ENCODE measurements around the gene MYCBPAP. TPM values are rescaled to one million over a fixed set of nuclear protein-coding genes. Genes with fewer than 3 reads are reported as not detected.
A peak's percentile ranks its signal among the peaks of the same experiment; 100 is the strongest.

MYCBPAP gene
- polyA plus RNA-seq, 2 of the 4 experiments (the other 2 are of a cell fraction): 0.93 to 2.5 TPM

GRCh38 chr17:50507871-50508572 is at the start of gene MYCBPAP (continued):
- TF ChIP-seq USF2 (IDR thresholded peaks at IDR 0.05): no peak

GRCh38 chr17:50458701-50459676 is 49.2 kb upstream of the MYCBPAP start:
- Histone ChIP-seq H3K27ac (no peak overlapping the region), H3K4me2 (no peak overlapping the region), H3K4me3 (no peak overlapping the region), H3K4me1 (peaks cover 9% of the 10 kb centered on the region; the same call in 2 of the 3 replicates), H3K9me3 (no peaks in the 10 kb centered on the region)
- TF ChIP-seq FOSL2 (IDR thresholded peaks at IDR 0.05): no peak
- TF ChIP-seq FOSL2 (CRISPR knock-in tag; IDR thresholded peaks at IDR 0.05): peak; percentile 15; the same call in 1 of the 2 replicates
- no peak for TF ChIP-seq EHF (CRISPR knock-in tag; IDR thresholded peaks at IDR 0.05)
- ChIA-PET POLR2A (no interaction called here), CTCF (interaction anchor here (0.8 to 19.6 kb wide), 10 partner anchors 11 to 161 kb away, joined by 3 to 238 read pairs (median 4); partner anchors contain the start of genes LRRC59 and RSAD1)
- 68% methylated on average over 16 of the region's 16 CpGs for WGBS (ENCODE audit: missing lambda C conversion rate)
- DNase-seq (ENCODE audit: low read depth in 1 of 2, low spot score in 1 of 2) (peak in 1 of 2 experiments; percentile 48), FAIRE-seq (no peak), ATAC-seq (peak in 1 of 2 experiments; percentile 58; a peak in 3 of 6 replicates)

- no peak for DNase-seq (ENCODE audit: low read depth in 1 of 2, low spot score in 1 of 2)
- ChIA-PET POLR2A (no interaction called here), CTCF (interaction anchor here (0.6 to 19.6 kb wide), 4 partner anchors 11 to 306 kb away, joined by 3 to 238 read pairs (median 4); partner anchors contain the start of genes LRRC59 and RSAD1)
- 94% methylated on average over 4 of the region's 4 CpGs for WGBS (ENCODE audit: missing lambda C conversion rate)
- Histone ChIP-seq H3K9me3 (no peaks in the 10 kb centered on the region), H3K4me1 (peaks cover 9% of the 10 kb centered on the region; the same call in 2 of the 3 replicates), H3K4me3 (no peak overlapping the region), H3K4me2 (no peak overlapping the region), H3K27ac (no peak overlapping the region)
- FAIRE-seq: no peak
- TF ChIP-seq HOXA7 (CRISPR knock-in tag; IDR thresholded peaks at IDR 0.05) (no peak), CBX8 (IDR thresholded peaks at IDR 0.05) (no peak), SREBF2 (IDR thresholded peaks at IDR 0.05) (no peak), PHF8 (IDR thresholded peaks at IDR 0.05; ENCODE audit: borderline replicate concordance, low read depth) (no peak), CBX2 (IDR thresholded peaks at IDR 0.05; ENCODE audit: borderline replicate concordance, low read depth) (no peak), EP300 (IDR thresholded peaks at IDR 0.05) (no peak), USF2 (IDR thresholded peaks at IDR 0.05) (no peak), NPAS2 (CRISPR knock-in tag; IDR thresholded peaks at IDR 0.05; ENCODE audit: borderline replicate concordance) (no peak), ZNF302 (CRISPR knock-in tag; IDR thresholded peaks at IDR 0.05) (no peak), MAFK (IDR thresholded peaks at IDR 0.05; ENCODE audit: partially characterized antibody) (no peak), ELK1 (IDR thresholded peaks at IDR 0.05; ENCODE audit: low read depth, low read length) (no peak), FOSB (CRISPR knock-in tag; IDR thresholded peaks at IDR 0.05) (no peak), HMGXB4 (CRISPR knock-in tag; IDR thresholded peaks at IDR 0.05; ENCODE audit: borderline replicate concordance) (no peak), POLR2A (IDR thresholded peaks at IDR 0.05; ENCODE audit: low read length) (no peak), MAZ (IDR thresholded peaks at IDR 0.05; ENCODE audit: borderline replicate concordance, low read depth, low read length) (no peak), HEYL (CRISPR knock-in tag; IDR thresholded peaks at IDR 0.05) (no peak), POLR2AphosphoS2 (conservative IDR thresholded peaks at IDR 0.05; ENCODE audit: low read length) (no peak)
- no peak for ATAC-seq
These were observed 48.5 kb upstream of the MYCBPAP start for GRCh38 chr17:50459756-50460155.

All from A549 (cell line).